Mesenchymal stem cell (in vitro differentiated cells and primary cell): ENCODE results near the gene KRTAP15-1.

Source experiments
- DNase-seq: peaks from one replicate; pipeline ENCODE4 v3.0.0-alpha.2; 2013
- H2AFZ ChIP-seq: one replicate; pipeline ENCODE4 v1.6.1; 2013; ENCODE audit warnings: low read depth, mild to moderate bottlenecking, control low read depth, inconsistent platforms, low read length, moderate library complexity
- H2AK5ac ChIP-seq: 2 replicates; pipeline ENCODE4 v1.6.1; 2013; ENCODE audit warnings: low read length, moderate library complexity, mild to moderate bottlenecking, inconsistent platforms; ENCODE audit not compliant: severe bottlenecking
- H2BK120ac ChIP-seq: one replicate; pipeline ENCODE4 v1.6.1; 2013; ENCODE audit warnings: low read depth, mild to moderate bottlenecking, inconsistent platforms, low read length, moderate library complexity
- H2BK12ac ChIP-seq, 2 experiments: one replicate each; pipeline ENCODE4 v1.6.1; 2013; ENCODE audit warnings: inconsistent platforms in 2 of 2, low read length in 2 of 2, mild to moderate bottlenecking in 2 of 2, moderate library complexity in 2 of 2, control low read depth in 1 of 2
- H2BK15ac ChIP-seq: one replicate; pipeline ENCODE4 v1.6.1; 2013; ENCODE audit warnings: mild to moderate bottlenecking, low read depth, inconsistent platforms; ENCODE audit not compliant: poor library complexity, severe bottlenecking
- H2BK5ac ChIP-seq: 2 replicates; pipeline ENCODE4 v1.6.1; 2013; ENCODE audit warnings: low read depth, mild to moderate bottlenecking, low read length, control low read depth, inconsistent platforms; ENCODE audit not compliant: poor library complexity, severe bottlenecking
- H3K14ac ChIP-seq, 2 experiments: one replicate each; pipeline ENCODE4 v1.6.1; 2013; ENCODE audit warnings: inconsistent platforms in 2 of 2, low read length in 2 of 2, control low read depth in 1 of 2, mild to moderate bottlenecking in 1 of 2, moderate library complexity in 1 of 2
- H3K18ac ChIP-seq, 2 experiments: one replicate each; pipeline ENCODE4 v1.6.1; 2013; ENCODE audit warnings: inconsistent platforms in 2 of 2, low read length in 2 of 2, control low read depth in 1 of 2, low read depth in 1 of 2, mild to moderate bottlenecking in 1 of 2
- H3K23ac ChIP-seq, 2 experiments: one replicate each; pipeline ENCODE4 v1.6.1; 2013; ENCODE audit warnings: inconsistent platforms in 2 of 2, low read length in 2 of 2, mild to moderate bottlenecking in 2 of 2, moderate library complexity in 2 of 2, control low read depth in 1 of 2
- H3K27ac ChIP-seq: 2 replicates; pipeline ENCODE4 v1.5.1; 2013; ENCODE audit warnings: mild to moderate bottlenecking, moderate library complexity, low read length, control low read depth, inconsistent platforms; ENCODE audit not compliant: poor library complexity, severe bottlenecking
- H3K27me3 ChIP-seq, 2 experiments: 2 replicates each; pipeline versions ENCODE4 v1.6.1 to v1.7.0; 2013; ENCODE audit warnings: low read length in 2 of 2, mild to moderate bottlenecking in 2 of 2, moderate library complexity in 2 of 2, control low read depth in 1 of 2, inconsistent platforms in 1 of 2; ENCODE audit not compliant: control insufficient read depth in 1 of 2, insufficient read depth in 1 of 2
- H3K36me3 ChIP-seq, 2 experiments: 2 replicates each; pipeline versions ENCODE4 v1.6.1 to v1.7.0; 2013; ENCODE audit warnings: low read length in 2 of 2, control low read depth in 1 of 2, inconsistent platforms in 1 of 2, low read depth in 1 of 2, mild to moderate bottlenecking in 1 of 2; ENCODE audit not compliant: insufficient read depth in 2 of 2, control insufficient read depth in 1 of 2
- H3K4ac ChIP-seq, 2 experiments: one replicate each; pipeline ENCODE4 v1.6.1; 2013; ENCODE audit warnings: inconsistent platforms in 2 of 2, low read length in 2 of 2, mild to moderate bottlenecking in 2 of 2, moderate library complexity in 2 of 2, control low read depth in 1 of 2, low read depth in 1 of 2
- H3K4me1 ChIP-seq: 2 replicates; pipeline ENCODE4 v1.6.1; 2013; ENCODE audit warnings: low read depth, low read length, control low read depth; ENCODE audit not compliant: control insufficient read depth, insufficient read depth
- H3K4me2 ChIP-seq: 2 replicates; pipeline ENCODE4 v1.6.1; 2013; ENCODE audit warnings: low read length, mild to moderate bottlenecking, inconsistent platforms; ENCODE audit not compliant: poor library complexity, severe bottlenecking
- H3K4me3 ChIP-seq, 2 experiments: 2 replicates each; pipeline versions ENCODE4 v1.5.1 to v1.7.0; 2013; ENCODE audit warnings: low read length in 2 of 2, mild to moderate bottlenecking in 2 of 2, control low read depth in 1 of 2, low read depth in 1 of 2; ENCODE audit not compliant: insufficient read depth in 1 of 2
- H3K79me1 ChIP-seq: replicated peaks from 2 replicates; pipeline ENCODE4 v1.6.1; 2013; ENCODE audit warnings: mild to moderate bottlenecking, control low read depth, low read length, inconsistent platforms; ENCODE audit not compliant: poor library complexity, severe bottlenecking
- H3K9ac ChIP-seq: 2 replicates; pipeline ENCODE4 v1.7.0; 2013; ENCODE audit warnings: mild to moderate bottlenecking, low read length, moderate library complexity
- H3K9me3 ChIP-seq: 2 replicates; pipeline ENCODE4 v1.7.0; 2013; ENCODE audit warnings: mild to moderate bottlenecking, low read length; ENCODE audit not compliant: control insufficient read depth
- H4K8ac ChIP-seq: one replicate; pipeline ENCODE4 v1.6.1; 2013; ENCODE audit warnings: inconsistent platforms, mild to moderate bottlenecking, low read length, moderate library complexity
- H4K91ac ChIP-seq: one replicate; pipeline ENCODE4 v1.6.1; 2013; ENCODE audit warnings: mild to moderate bottlenecking, low read length, inconsistent platforms
- WGBS: methylation state at CpG from one replicate; pipeline ENCODE4 v1.1.7; 2013; ENCODE audit warnings: mixed read lengths; 5-methylcytosine and 5-hydroxymethylcytosine counted together

The KRTAP15-1 gene

DNA sequence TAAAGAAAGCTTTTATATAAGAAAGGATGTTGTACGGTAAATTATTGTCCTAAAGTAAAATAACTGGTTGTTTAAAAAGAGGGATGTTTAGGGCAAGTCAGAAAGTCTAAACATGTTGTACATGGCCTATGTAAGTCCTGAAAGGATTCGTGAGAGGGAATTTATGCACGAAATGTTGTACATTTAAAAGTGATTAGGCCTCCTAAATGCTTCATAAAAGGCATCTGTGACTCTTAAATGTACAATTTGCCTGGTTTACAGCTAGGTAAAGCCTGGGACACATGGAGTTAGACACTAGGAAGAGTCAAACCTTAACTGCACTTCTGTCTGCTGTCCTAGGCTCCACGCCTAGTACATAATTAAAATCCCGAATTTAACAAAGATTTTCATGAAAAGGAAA is 24.1 kb upstream of the KRTAP15-1 start:
- no peak overlapping the region for H2AFZ ChIP-seq
- DNase-seq, result no peak
- no peak overlapping the region for H2BK120ac ChIP-seq
- H2AK5ac ChIP-seq, result no peak overlapping the region
- H2BK5ac ChIP-seq, result no peak overlapping the region
- H3K4ac ChIP-seq, result no peak overlapping the region
- peaks cover 7% of the 10 kb centered on the region for H3K9me3 ChIP-seq
- H3K27ac ChIP-seq, result no peak overlapping the region
- H2BK12ac ChIP-seq, result no peak overlapping the region
- no peak overlapping the region for H3K4me3 ChIP-seq
- H3K18ac ChIP-seq, result no peak overlapping the region
- no peak overlapping the region for H3K23ac ChIP-seq
- H4K91ac ChIP-seq, result no peak overlapping the region
- H3K27me3 ChIP-seq, result no peaks in the 10 kb centered on the region
- H3K4me2 ChIP-seq, result no peak overlapping the region
- H3K79me1 ChIP-seq, result no peaks in the 10 kb centered on the region
- H4K8ac ChIP-seq, result no peak overlapping the region
- H3K36me3 ChIP-seq, result no peaks in the 10 kb centered on the region
- no peaks in the 10 kb centered on the region for H3K4me1 ChIP-seq
- H3K9ac ChIP-seq, result no peak overlapping the region
- no peak overlapping the region for H3K14ac ChIP-seq
- H2BK15ac ChIP-seq, result no peak overlapping the region
- 80% methylated on average over 3 of the region's 5 CpGs for WGBS

DNA sequence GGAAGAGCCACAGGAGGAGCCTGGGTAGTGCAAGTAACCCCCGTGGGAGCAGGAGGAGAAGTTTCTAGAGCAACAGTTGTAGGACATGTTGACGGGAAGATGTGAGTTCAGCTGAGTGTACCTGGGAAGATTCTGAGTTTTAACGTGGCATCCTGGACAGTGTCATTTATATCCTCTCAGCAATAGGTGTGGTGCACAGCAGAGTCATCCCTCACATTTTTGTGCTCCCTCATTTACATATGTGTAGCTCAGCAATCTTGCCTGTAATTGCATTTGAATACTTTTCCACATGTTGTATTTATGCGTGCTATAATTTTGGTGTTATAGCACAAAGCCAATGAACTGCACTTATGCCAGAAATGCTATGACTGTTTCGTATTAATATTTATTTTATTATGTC is 14.2 kb upstream of the KRTAP15-1 start, which contains the start of gene KRTAP13-3:
Gene KRTAP13-3 (minus strand): TSS at position 101 of the 400 bp plus-strand sequence. CDS start 14 bp downstream, at position 87.
- no peak within 1 kb of the TSS for H4K91ac ChIP-seq
- H2AFZ ChIP-seq, result no peak within 1 kb of the TSS
- H3K4me1 ChIP-seq, result no peaks in the 10 kb centered on the region
- H3K4me3 ChIP-seq, result no peak within 1 kb of the TSS
- WGBS, result 67% methylated on average over 2 of the region's 5 CpGs
- H2BK120ac ChIP-seq, result no peak within 1 kb of the TSS
- no peaks in the 10 kb centered on the region for H3K9me3 ChIP-seq
- H2AK5ac ChIP-seq, result no peak within 1 kb of the TSS
- DNase-seq, result no peak
- no peak within 1 kb of the TSS for H4K8ac ChIP-seq
- no peak within 1 kb of the TSS for H2BK5ac ChIP-seq
- no peaks in the 10 kb centered on the region for H3K36me3 ChIP-seq
- H3K4me2 ChIP-seq, result no peak within 1 kb of the TSS
- no peak within 1 kb of the TSS for H3K27ac ChIP-seq
- H3K23ac ChIP-seq, result no peak within 1 kb of the TSS
- no peaks in the 10 kb centered on the region for H3K79me1 ChIP-seq
- H3K27me3 ChIP-seq, result no peaks in the 10 kb centered on the region
- no peak within 1 kb of the TSS for H3K4ac ChIP-seq
- no peak within 1 kb of the TSS for H3K9ac ChIP-seq
- no peak within 1 kb of the TSS for H2BK15ac ChIP-seq
- no peak within 1 kb of the TSS for H3K14ac ChIP-seq
- H2BK12ac ChIP-seq, result no peak within 1 kb of the TSS
- no peak within 1 kb of the TSS for H3K18ac ChIP-seq

DNA sequence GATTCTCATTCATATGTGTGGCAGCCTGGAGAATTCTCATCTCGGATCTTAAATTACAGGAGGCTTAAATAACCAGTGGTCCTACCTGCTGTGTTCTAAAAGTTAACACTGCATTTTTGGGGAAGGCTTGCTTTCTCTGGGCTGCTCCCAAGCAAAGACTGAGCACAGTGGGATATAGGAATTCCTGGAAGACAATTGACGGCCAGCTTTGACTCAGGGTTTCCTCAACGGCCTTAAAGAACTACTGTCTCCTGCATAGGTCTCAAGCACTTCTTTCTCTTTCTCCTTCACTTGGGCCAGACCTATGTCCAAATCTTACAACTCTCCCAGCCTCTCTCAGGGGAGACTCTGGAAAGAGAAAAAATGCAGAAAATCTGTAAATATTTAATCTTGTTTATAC is 13.3 kb upstream of the KRTAP15-1 start:
- Histone ChIP-seq H3K27ac (no peak overlapping the region), H2AFZ (no peak overlapping the region), H3K27me3 (no peaks in the 10 kb centered on the region), H2AK5ac (no peak overlapping the region), H2BK5ac (no peak overlapping the region), H3K79me1 (no peaks in the 10 kb centered on the region), H2BK120ac (no peak overlapping the region), H3K4me3 (no peak overlapping the region), H3K9ac (no peak overlapping the region), H3K4ac (no peak overlapping the region), H3K4me2 (no peak overlapping the region), H4K91ac (no peak overlapping the region), H3K36me3 (no peaks in the 10 kb centered on the region), H4K8ac (no peak overlapping the region), H3K14ac (no peak overlapping the region), H3K23ac (no peak overlapping the region), H2BK12ac (no peak overlapping the region), H3K9me3 (no peaks in the 10 kb centered on the region), H3K18ac (no peak overlapping the region), H3K4me1 (no peaks in the 10 kb centered on the region), H2BK15ac (no peak overlapping the region)
- DNase-seq, result no peak
- WGBS, result 76% methylated on average over 3 of the region's 3 CpGs

DNA sequence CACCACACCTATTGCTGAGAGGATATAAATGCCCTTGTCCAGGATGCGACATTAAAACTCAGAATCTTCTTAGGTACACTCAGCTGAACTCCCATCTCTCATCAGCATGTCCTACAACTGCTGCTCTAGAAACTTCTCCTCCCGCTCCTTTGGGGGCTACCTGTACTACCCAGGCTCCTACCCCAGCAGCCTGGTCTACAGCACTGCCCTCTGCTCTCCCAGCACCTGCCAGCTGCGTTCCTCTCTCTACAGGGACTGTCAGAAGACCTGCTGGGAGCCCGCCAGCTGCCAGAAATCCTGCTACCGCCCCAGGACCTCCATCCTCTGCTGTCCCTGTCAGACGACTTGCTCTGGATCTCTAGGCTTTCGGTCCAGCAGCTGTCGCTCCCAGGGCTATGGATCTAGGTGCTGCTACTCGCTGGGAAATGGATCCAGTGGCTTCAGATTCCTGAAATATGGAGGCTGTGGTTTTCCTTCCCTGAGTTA is 9.9 kb upstream of the KRTAP15-1 start, which contains the start of gene KRTAP13-4:
Gene KRTAP13-4 (plus strand): TSS at position 51 of the 486 bp plus-strand sequence. CDS start 56 bp downstream, at position 107.
- Histone ChIP-seq H3K4me1 (no peaks in the 10 kb centered on the region), H2BK12ac (no peak within 1 kb of the TSS), H3K36me3 (no peaks in the 10 kb centered on the region), H2BK15ac (no peak within 1 kb of the TSS), H3K23ac (no peak within 1 kb of the TSS), H2BK5ac (no peak within 1 kb of the TSS), H2AFZ (no peak within 1 kb of the TSS), H3K27me3 (no peaks in the 10 kb centered on the region), H3K18ac (no peak within 1 kb of the TSS), H3K4me2 (peak within 1 kb of the TSS; percentile 39), H4K91ac (no peak within 1 kb of the TSS), H2AK5ac (no peak within 1 kb of the TSS), H2BK120ac (no peak within 1 kb of the TSS), H3K27ac (no peak within 1 kb of the TSS), H3K14ac (no peak within 1 kb of the TSS), H3K4ac (no peak within 1 kb of the TSS), H3K9me3 (no peaks in the 10 kb centered on the region), H4K8ac (no peak within 1 kb of the TSS), H3K79me1 (no peaks in the 10 kb centered on the region), H3K4me3 (no peak within 1 kb of the TSS), H3K9ac (no peak within 1 kb of the TSS)
- WGBS, result 51% methylated on average over 9 of the region's 9 CpGs
- DNase-seq, result no peak
